K562 (cell line): ENCODE measurements around the gene DTD1. TPM values are rescaled to one million over a fixed set of nuclear protein-coding genes. Genes with fewer than 3 reads are reported as not detected.
A peak's percentile ranks its signal among the peaks of the same experiment; 100 is the strongest.

Source experiments
- BACH1 ChIP-seq: fragments of 200-800 bp; sonication (Bioruptor generic); IDR thresholded peaks from 2 replicates; pipeline ENCODE4 v1.6.1; 2016; ENCODE audit warnings: missing genetic modification characterization, missing compliant biosample characterization
- C11orf30 ChIP-seq: fragments of 450-650 bp; IDR thresholded peaks from 2 replicates; pipeline ENCODE4 v1.6.1; 2016; ENCODE audit warnings: low read depth, mild to moderate bottlenecking
- CHD1 ChIP-seq: fragments of 200-600 bp; sonication (generic); IDR thresholded peaks from one replicate; pipeline ENCODE4 v1.6.1; 2012; ENCODE audit warnings: mild to moderate bottlenecking, moderate library complexity, low read length, inconsistent platforms
- CREB1 ChIP-seq, 2 experiments: sonication (generic) in 1 of 2; formaldehyde crosslinking in 1 of 2; IDR thresholded peaks; 2 replicates each; pipeline versions ENCODE4 v1.6.1 to v1.8.0; 2012 to 2022; ENCODE audit warnings: inconsistent platforms in 1 of 2, mild to moderate bottlenecking in 1 of 2, missing genetic modification reagents in 1 of 2, moderate library complexity in 1 of 2
- EP400 ChIP-seq: fragments of 450-650 bp; IDR thresholded peaks from 2 replicates; pipeline ENCODE4 v1.6.1; 2017; ENCODE audit warnings: antibody characterized with exemption, mild to moderate bottlenecking, moderate library complexity
- ESRRA ChIP-seq: fragments of 450-650 bp; IDR thresholded peaks from 2 replicates; pipeline ENCODE4 v1.6.1; 2014; ENCODE audit warnings: low read depth, mild to moderate bottlenecking, moderate library complexity, borderline replicate concordance
- FOXK2 ChIP-seq, 2 experiments: fragments of 450-650 bp; IDR thresholded peaks in 1 of 2; conservative IDR thresholded peaks in 1 of 2; 2 replicates each; pipeline ENCODE4 v1.6.1; 2016; ENCODE audit warnings: low read depth in 2 of 2, mild to moderate bottlenecking in 1 of 2
- NR2F6 ChIP-seq: fragments of 450-650 bp; formaldehyde crosslinking; IDR thresholded peaks from 2 replicates; pipeline ENCODE4 v1.4.0; 2020; ENCODE audit warnings: mild to moderate bottlenecking
- POLR2AphosphoS5 ChIP-seq: IDR thresholded peaks from 2 replicates; pipeline ENCODE4 v1.6.1; 2011; ENCODE audit warnings: mild to moderate bottlenecking, low read depth, low read length, moderate library complexity; ENCODE audit not compliant: control insufficient read depth, insufficient read depth
- PRMT5 ChIP-seq: sonication (generic); formaldehyde crosslinking; IDR thresholded peaks from 2 replicates; pipeline ENCODE4 v1.5.0; 2020; ENCODE audit warnings: missing genetic modification reagents
- RFX1 ChIP-seq: fragments of 450-650 bp; IDR thresholded peaks from 2 replicates; pipeline ENCODE4 v1.6.1; 2016; ENCODE audit warnings: mild to moderate bottlenecking, moderate library complexity
- TAF7 ChIP-seq: fragments of 450-650 bp; IDR thresholded peaks from 2 replicates; pipeline ENCODE4 v1.6.1; 2016; ENCODE audit warnings: missing genetic modification characterization, missing compliant biosample characterization
- TCF7 ChIP-seq: sonication (generic); IDR thresholded peaks from 2 replicates; pipeline ENCODE4 v1.6.1; 2016; ENCODE audit warnings: antibody characterized with exemption, borderline replicate concordance
- THRAP3 ChIP-seq: fragments of 450-650 bp; IDR thresholded peaks from 2 replicates; pipeline ENCODE4 v1.6.1; 2016; ENCODE audit warnings: mild to moderate bottlenecking, inconsistent platforms, borderline replicate concordance
- ZKSCAN8 ChIP-seq: fragments of 200-800 bp; sonication (Bioruptor generic); IDR thresholded peaks from 2 replicates; pipeline ENCODE4 v1.6.1; 2016; ENCODE audit warnings: missing genetic modification characterization, missing compliant biosample characterization
- ZNF778 ChIP-seq: fragments of 450-650 bp; formaldehyde crosslinking; IDR thresholded peaks from 2 replicates; pipeline ENCODE4 v1.4.0; 2020; ENCODE audit warnings: mild to moderate bottlenecking, moderate library complexity
- ZZZ3 ChIP-seq: fragments of 450-650 bp; IDR thresholded peaks from 2 replicates; pipeline ENCODE4 v1.6.1; 2016; ENCODE audit warnings: antibody characterized with exemption, mild to moderate bottlenecking, moderate library complexity
- polyA plus RNA-seq, 8 experiments: library from polyadenylated mRNA; depleted of rRNA in 4 of 8; stranded (reverse) in 5 of 8; unstranded in 3 of 8; fragments of >200 nt; fragmentation: Nextera tagmentation in 2 of 8; fragmentation: Illumina TruSeq in 1 of 8; extraction: Ambion mirVana in 2 of 8; extraction: Trizol in 1 of 8; gene quantifications; 2 replicates each; pipeline versions ENCODE4 v1.2.1 to v1.2.3, GENCODE V29; 2011 to 2014; ENCODE audit warnings: inconsistent platforms in 1 of 8, missing spikeins in 1 of 8
- total RNA-seq, 7 experiments: library from RNA; depleted of rRNA in 6 of 7; stranded (reverse); fragments of >200 nt in 6 of 7; fragmentation: Illumina TruSeq in 2 of 7; extraction: Trizol in 2 of 7; gene quantifications; 2 replicates each; pipeline versions ENCODE4 v1.2.1 to v1.2.3, GENCODE V29; 2011 to 2021; ENCODE audit warnings: low replicate concordance in 1 of 7
- TF ChIP-seq, protein P1 (sequence below), 2 experiments: fragments of 450-650 bp in 1 of 2; sonication (generic) in 1 of 2; formaldehyde crosslinking in 1 of 2; IDR thresholded peaks in 1 of 2; conservative IDR thresholded peaks in 1 of 2; 2 replicates each; pipeline versions ENCODE4 v1.6.1 to v1.8.1; 2016 to 2023; ENCODE audit warnings: mild to moderate bottlenecking in 2 of 2, moderate library complexity in 2 of 2, inconsistent platforms in 1 of 2, missing genetic modification reagents in 1 of 2
- TF ChIP-seq, protein P2 (sequence below): fragments of 150-350 bp; IDR thresholded peaks from 2 replicates; pipeline ENCODE4 v1.6.1; 2014; ENCODE audit warnings: low read depth, mild to moderate bottlenecking, low read length, borderline replicate concordance
- TF ChIP-seq, protein P3 (sequence below): fragments of 450-650 bp; formaldehyde crosslinking; IDR thresholded peaks from 2 replicates; pipeline ENCODE4 v1.4.0; 2020; ENCODE audit warnings: mild to moderate bottlenecking
- TF ChIP-seq, protein P4 (sequence below): sonication (generic); formaldehyde crosslinking; IDR thresholded peaks from 2 replicates; pipeline ENCODE4 v1.5.0; 2020; ENCODE audit warnings: missing genetic modification reagents

The DTD1 gene
- total and polyA plus RNA-seq, 9 of the 15 experiments (the other 6 are each of a cell fraction or from before 2014, with no cell fraction given) = 5.7 to 28.6 (median 26.8) TPM

DNA sequence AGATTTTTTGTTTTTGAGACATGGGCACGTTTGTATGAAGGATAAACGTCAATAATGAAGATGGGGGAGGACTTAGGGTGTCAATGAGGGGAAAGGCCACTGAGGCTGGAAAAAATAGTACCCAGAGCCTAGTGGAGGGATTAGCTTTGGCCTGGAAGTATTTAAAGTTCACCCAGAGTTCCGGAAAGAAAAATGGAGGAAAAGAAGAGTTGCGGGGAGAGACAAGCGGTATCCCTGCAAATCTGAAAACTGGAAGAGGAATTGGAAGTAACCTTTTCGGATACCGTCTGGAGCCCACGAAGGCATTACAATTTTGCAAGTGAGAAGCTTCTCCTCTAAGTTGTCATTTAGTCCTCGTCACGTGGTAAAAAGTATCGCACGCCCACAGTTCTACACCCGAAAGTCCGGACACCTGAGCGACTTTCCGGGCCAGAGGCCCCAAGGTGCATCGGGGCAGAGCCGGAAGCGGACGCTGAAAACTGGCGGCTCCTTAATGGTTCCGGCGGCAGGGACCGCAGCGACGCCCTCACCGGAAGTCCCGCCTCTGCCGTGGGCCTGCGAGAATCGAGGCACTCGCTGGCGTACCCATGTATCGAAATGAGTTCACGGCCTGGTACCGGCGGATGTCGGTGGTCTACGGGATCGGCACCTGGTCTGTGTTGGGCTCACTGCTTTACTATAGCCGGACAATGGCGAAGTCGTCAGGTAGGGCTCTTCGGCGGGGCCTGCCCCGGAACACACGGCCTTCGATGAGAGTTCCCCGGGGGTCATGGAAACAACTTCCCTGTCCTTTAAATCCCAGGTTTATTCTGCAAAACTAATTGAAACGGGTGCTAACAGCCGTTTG is 20.7 kb upstream of the DTD1 start, which contains the start of gene SMIM26 (continued):
- TF ChIP-seq C11orf30 (peak; percentile 84), PRMT5 (CRISPR knock-in tag) (no peak), ESRRA (peak; percentile 55), TAF7 (peak; percentile 49; the same call in 1 of the 2 replicates), THRAP3 (no peak), ZZZ3 (peak; percentile 75; the same call in 1 of the 2 replicates), ZNF778 (CRISPR knock-in tag) (no peak), BACH1 (tag) (peak; percentile 41; the same call in 1 of the 2 replicates), FOXK2 (conservative IDR thresholded peaks at IDR 0.05 in 1 of 2, IDR thresholded peaks at IDR 0.05 in 1 of 2; ENCODE audit: low read depth in 2 of 2) (peak in 1 of 2 experiments; percentile 52; a peak in 2 of 4 replicates), EP400 (peak; percentile 76), POLR2AphosphoS5 (peak; percentile 51), TCF7 (no peak), CREB1 (IDR thresholded peaks at IDR 0.05) (no peak), CREB1 (CRISPR knock-in tag; IDR thresholded peaks at IDR 0.05) (peak; percentile 47; the same call in 1 of the 2 replicates), NR2F6 (no peak), RFX1 (peak; percentile 36), CHD1 (no peak), ZKSCAN8 (CRISPR knock-in tag) (0 out of 2 replicates have a peak, but pooled peaks have one; percentile 26)
- TF ChIP-seq, protein P1, sequence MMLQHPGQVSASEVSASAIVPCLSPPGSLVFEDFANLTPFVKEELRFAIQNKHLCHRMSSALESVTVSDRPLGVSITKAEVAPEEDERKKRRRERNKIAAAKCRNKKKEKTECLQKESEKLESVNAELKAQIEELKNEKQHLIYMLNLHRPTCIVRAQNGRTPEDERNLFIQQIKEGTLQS (IDR thresholded peaks at IDR 0.05) = no peak
- TF ChIP-seq, protein P1 (CRISPR knock-in tag; conservative IDR thresholded peaks at IDR 0.05) = no peak
- TF ChIP-seq, protein P2, sequence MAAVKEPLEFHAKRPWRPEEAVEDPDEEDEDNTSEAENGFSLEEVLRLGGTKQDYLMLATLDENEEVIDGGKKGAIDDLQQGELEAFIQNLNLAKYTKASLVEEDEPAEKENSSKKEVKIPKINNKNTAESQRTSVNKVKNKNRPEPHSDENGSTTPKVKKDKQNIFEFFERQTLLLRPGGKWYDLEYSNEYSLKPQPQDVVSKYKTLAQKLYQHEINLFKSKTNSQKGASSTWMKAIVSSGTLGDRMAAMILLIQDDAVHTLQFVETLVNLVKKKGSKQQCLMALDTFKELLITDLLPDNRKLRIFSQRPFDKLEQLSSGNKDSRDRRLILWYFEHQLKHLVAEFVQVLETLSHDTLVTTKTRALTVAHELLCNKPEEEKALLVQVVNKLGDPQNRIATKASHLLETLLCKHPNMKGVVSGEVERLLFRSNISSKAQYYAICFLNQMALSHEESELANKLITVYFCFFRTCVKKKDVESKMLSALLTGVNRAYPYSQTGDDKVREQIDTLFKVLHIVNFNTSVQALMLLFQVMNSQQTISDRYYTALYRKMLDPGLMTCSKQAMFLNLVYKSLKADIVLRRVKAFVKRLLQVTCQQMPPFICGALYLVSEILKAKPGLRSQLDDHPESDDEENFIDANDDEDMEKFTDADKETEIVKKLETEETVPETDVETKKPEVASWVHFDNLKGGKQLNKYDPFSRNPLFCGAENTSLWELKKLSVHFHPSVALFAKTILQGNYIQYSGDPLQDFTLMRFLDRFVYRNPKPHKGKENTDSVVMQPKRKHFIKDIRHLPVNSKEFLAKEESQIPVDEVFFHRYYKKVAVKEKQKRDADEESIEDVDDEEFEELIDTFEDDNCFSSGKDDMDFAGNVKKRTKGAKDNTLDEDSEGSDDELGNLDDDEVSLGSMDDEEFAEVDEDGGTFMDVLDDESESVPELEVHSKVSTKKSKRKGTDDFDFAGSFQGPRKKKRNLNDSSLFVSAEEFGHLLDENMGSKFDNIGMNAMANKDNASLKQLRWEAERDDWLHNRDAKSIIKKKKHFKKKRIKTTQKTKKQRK = no peak
- TF ChIP-seq, protein P3, sequence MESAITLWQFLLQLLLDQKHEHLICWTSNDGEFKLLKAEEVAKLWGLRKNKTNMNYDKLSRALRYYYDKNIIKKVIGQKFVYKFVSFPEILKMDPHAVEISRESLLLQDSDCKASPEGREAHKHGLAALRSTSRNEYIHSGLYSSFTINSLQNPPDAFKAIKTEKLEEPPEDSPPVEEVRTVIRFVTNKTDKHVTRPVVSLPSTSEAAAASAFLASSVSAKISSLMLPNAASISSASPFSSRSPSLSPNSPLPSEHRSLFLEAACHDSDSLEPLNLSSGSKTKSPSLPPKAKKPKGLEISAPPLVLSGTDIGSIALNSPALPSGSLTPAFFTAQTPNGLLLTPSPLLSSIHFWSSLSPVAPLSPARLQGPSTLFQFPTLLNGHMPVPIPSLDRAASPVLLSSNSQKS = no peak
- TF ChIP-seq, protein P4, sequence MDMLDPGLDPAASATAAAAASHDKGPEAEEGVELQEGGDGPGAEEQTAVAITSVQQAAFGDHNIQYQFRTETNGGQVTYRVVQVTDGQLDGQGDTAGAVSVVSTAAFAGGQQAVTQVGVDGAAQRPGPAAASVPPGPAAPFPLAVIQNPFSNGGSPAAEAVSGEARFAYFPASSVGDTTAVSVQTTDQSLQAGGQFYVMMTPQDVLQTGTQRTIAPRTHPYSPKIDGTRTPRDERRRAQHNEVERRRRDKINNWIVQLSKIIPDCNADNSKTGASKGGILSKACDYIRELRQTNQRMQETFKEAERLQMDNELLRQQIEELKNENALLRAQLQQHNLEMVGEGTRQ = peak; percentile 72
